DOHH2 (cell line): ENCODE results near the gene KRT12.

ENCODE experiments used
- H3F3A ChIP-seq: fragments of 200-600 bp; sonication (generic), shearing (Covaris generic); 2 replicates; pipeline ENCODE4 v1.6.0; 2016; ENCODE audit warnings: antibody characterized with exemption, mild to moderate bottlenecking; ENCODE audit not compliant: control insufficient read depth, insufficient read depth
- H3K27ac ChIP-seq: fragments of 200-600 bp; sonication (generic); 2 replicates; pipeline ENCODE4 v1.5.1; 2014; ENCODE audit warnings: low read depth, mild to moderate bottlenecking, low read length, moderate library complexity
- H3K27me3 ChIP-seq: fragments of 200-600 bp; sonication (generic); 2 replicates; pipeline ENCODE4 v1.6.1; 2014; ENCODE audit warnings: mild to moderate bottlenecking, low read length, mixed read lengths; ENCODE audit not compliant: control insufficient read depth
- H3K36me3 ChIP-seq: fragments of 200-600 bp; sonication (generic); 2 replicates; pipeline ENCODE4 v1.6.1; 2014; ENCODE audit warnings: mild to moderate bottlenecking, low read length, moderate library complexity, mixed read lengths; ENCODE audit not compliant: control insufficient read depth
- H3K4me1 ChIP-seq: fragments of 200-600 bp; sonication (generic); 2 replicates; pipeline ENCODE4 v1.6.1; 2014; ENCODE audit warnings: mild to moderate bottlenecking, low read length, mixed read lengths; ENCODE audit not compliant: control insufficient read depth
- H3K4me2 ChIP-seq: fragments of 200-600 bp; sonication (generic); 2 replicates; pipeline ENCODE4 v1.6.0; 2014; ENCODE audit warnings: mild to moderate bottlenecking, low read length, moderate library complexity
- H3K4me3 ChIP-seq: fragments of 200-600 bp; sonication (generic); 2 replicates; pipeline ENCODE4 v1.5.1; 2014; ENCODE audit warnings: mild to moderate bottlenecking, low read length, mixed read lengths
- H3K79me2 ChIP-seq: fragments of 200-600 bp; sonication (generic); 2 replicates; pipeline ENCODE4 v1.6.1; 2014; ENCODE audit warnings: mild to moderate bottlenecking, low read length, mixed read lengths; ENCODE audit not compliant: control insufficient read depth
- H3K9me2 ChIP-seq: fragments of 200-600 bp; sonication (generic); replicated peaks from 2 replicates; pipeline ENCODE4 v1.6.1; 2014; ENCODE audit warnings: mild to moderate bottlenecking, low read length, mixed read lengths; ENCODE audit not compliant: control insufficient read depth
- H3K9me3 ChIP-seq: fragments of 200-600 bp; sonication (generic); 2 replicates; pipeline ENCODE4 v1.6.1; 2014; ENCODE audit warnings: antibody characterized with exemption, low read length, mixed read lengths; ENCODE audit not compliant: control insufficient read depth, insufficient read depth
- H4K20me1 ChIP-seq: fragments of 200-600 bp; sonication (generic); 2 replicates; pipeline ENCODE4 v1.6.0; 2014; ENCODE audit warnings: low read depth, mild to moderate bottlenecking, antibody characterized with exemption, low read length, moderate library complexity; ENCODE audit not compliant: control insufficient read depth, insufficient read depth
- CTCF ChIP-seq: fragments of 200-600 bp; sonication (generic); IDR thresholded peaks from one replicate; pipeline ENCODE4 v1.5.1; 2014; ENCODE audit warnings: antibody characterized with exemption, mild to moderate bottlenecking, low read depth, low read length; ENCODE audit not compliant: poor library complexity, severe bottlenecking
- EZH2phosphoT487 ChIP-seq: fragments of 200-600 bp; sonication (generic); IDR thresholded peaks from 2 replicates; pipeline ENCODE4 v1.6.1; 2017; ENCODE audit warnings: borderline replicate concordance, mild to moderate bottlenecking, antibody characterized with exemption, low read length, moderate library complexity, mixed read lengths

Gene KRT12

GRCh38 chr17:40830085-40830776, 36.8 kb downstream of the KRT12 start:
- Histone ChIP-seq H4K20me1 (no peaks in the 10 kb centered on the region), H3K27me3 (no peaks in the 10 kb centered on the region), H3K9me2 (no peaks in the 10 kb centered on the region), H3K4me1 (no peaks in the 10 kb centered on the region), H3K4me3 (no peak overlapping the region), H3K27ac (no peak overlapping the region), H3K4me2 (no peak overlapping the region), H3K79me2 (peaks cover 7% of the 10 kb centered on the region; the same call in 1 of the 2 replicates), H3F3A (no peaks in the 10 kb centered on the region), H3K36me3 (no peaks in the 10 kb centered on the region), H3K9me3 (no peaks in the 10 kb centered on the region)
- TF ChIP-seq EZH2phosphoT487 (no peak), CTCF (no peak)

- Histone ChIP-seq H3K4me3 (no peak overlapping the region), H3K4me2 (no peak overlapping the region), H3K27ac (no peak overlapping the region), H4K20me1 (no peaks in the 10 kb centered on the region), H3K9me2 (no peaks in the 10 kb centered on the region), H3K9me3 (no peaks in the 10 kb centered on the region), H3F3A (no peaks in the 10 kb centered on the region), H3K79me2 (peaks cover 7% of the 10 kb centered on the region; the same call in 1 of the 2 replicates), H3K4me1 (no peaks in the 10 kb centered on the region), H3K36me3 (no peaks in the 10 kb centered on the region), H3K27me3 (no peaks in the 10 kb centered on the region)
- no peak for TF ChIP-seq CTCF
- TF ChIP-seq EZH2phosphoT487, result no peak
Observed at GRCh38 chr17:40828454-40829044, 38.5 kb downstream of the KRT12 start.

- no peaks in the 10 kb centered on the region for H3K36me3 ChIP-seq
- no peaks in the 10 kb centered on the region for H3K4me1 ChIP-seq
- no peak overlapping the region for H3K4me2 ChIP-seq
- H3K27ac ChIP-seq, result no peak overlapping the region
- no peaks in the 10 kb centered on the region for H3K9me2 ChIP-seq
- no peaks in the 10 kb centered on the region for H3F3A ChIP-seq
- TF ChIP-seq CTCF (no peak), EZH2phosphoT487 (no peak)
- no peaks in the 10 kb centered on the region for H4K20me1 ChIP-seq
- H3K27me3 ChIP-seq, result no peaks in the 10 kb centered on the region
- H3K9me3 ChIP-seq, result no peaks in the 10 kb centered on the region
- H3K79me2 ChIP-seq, result peaks cover 7% of the 10 kb centered on the region; the same call in 1 of the 2 replicates
- H3K4me3 ChIP-seq, result no peak overlapping the region
Observed at GRCh38 chr17:40827746-40828453, 39.1 kb downstream of the KRT12 start.
